Measurements from ENCODE around the gene ALK.

Gene ALK

GRCh38 chr2:29388071-29388470, 533.3 kb downstream of the ALK start:
- no peak for TF ChIP-seq ZNF274 (IDR thresholded peaks at IDR 0.05; ENCODE audit: low read depth, low read length)
- H3K4me3 ChIP-seq (ENCODE audit: insufficient read length, low read depth): no peak overlapping the region
- H3K9me3 ChIP-seq (ENCODE audit: insufficient read depth, low read length): no peaks in the 10 kb centered on the region

GRCh38 chr2:29382486-29382885, 538.9 kb downstream of the ALK start:
- no peaks in the 10 kb centered on the region for H3K4me1 ChIP-seq (ENCODE audit: insufficient read depth, insufficient read length)
- H3K4me3 ChIP-seq (ENCODE audit: insufficient read length, low read depth): no peak overlapping the region
- no peak overlapping the region for H3K9ac ChIP-seq (ENCODE audit: insufficient read length, low read depth)
- TF ChIP-seq SUZ12 (IDR thresholded peaks at IDR 0.05; ENCODE audit: extremely low read depth, insufficient read depth, insufficient read length) (no peak), ZNF274 (IDR thresholded peaks at IDR 0.05; ENCODE audit: low read depth, low read length) (no peak), YY1 (IDR thresholded peaks at IDR 0.05; ENCODE audit: insufficient read depth, insufficient read length) (no peak)
- H3K36me3 ChIP-seq (ENCODE audit: insufficient read depth, insufficient read length, low read length): no peaks in the 10 kb centered on the region
- no peaks in the 10 kb centered on the region for H3K9me3 ChIP-seq (ENCODE audit: insufficient read depth, low read length)
- no peaks in the 10 kb centered on the region for H3K27me3 ChIP-seq (ENCODE audit: insufficient read depth, insufficient read length)
- no peak for DNase-seq (ENCODE audit: low read depth, low spot score)

More at GRCh38 chr2:29388071-29388470, 533.3 kb downstream of the ALK start:
- H3K27me3 ChIP-seq (ENCODE audit: insufficient read depth, insufficient read length): no peaks in the 10 kb centered on the region
- no peak for DNase-seq (ENCODE audit: low read depth, low spot score)
- H3K4me1 ChIP-seq (ENCODE audit: insufficient read depth, insufficient read length): no peaks in the 10 kb centered on the region
- H3K36me3 ChIP-seq (ENCODE audit: insufficient read depth, insufficient read length, low read length): no peaks in the 10 kb centered on the region
- no peak overlapping the region for H3K9ac ChIP-seq (ENCODE audit: insufficient read length, low read depth)

- TF ChIP-seq ZNF274 (IDR thresholded peaks at IDR 0.05; ENCODE audit: low read depth, low read length): no peak
- no peak for TF ChIP-seq SUZ12 (IDR thresholded peaks at IDR 0.05; ENCODE audit: extremely low read depth, insufficient read depth, insufficient read length)
- no peak for TF ChIP-seq YY1 (IDR thresholded peaks at IDR 0.05; ENCODE audit: insufficient read depth, insufficient read length)
- Histone ChIP-seq H3K4me1 (ENCODE audit: insufficient read depth, insufficient read length) (no peaks in the 10 kb centered on the region), H3K36me3 (ENCODE audit: insufficient read depth, insufficient read length, low read length) (no peaks in the 10 kb centered on the region), H3K9ac (ENCODE audit: insufficient read length, low read depth) (no peak overlapping the region), H3K4me3 (ENCODE audit: insufficient read length, low read depth) (no peak overlapping the region), H3K27me3 (ENCODE audit: insufficient read depth, insufficient read length) (no peaks in the 10 kb centered on the region), H3K9me3 (ENCODE audit: insufficient read depth, low read length) (no peaks in the 10 kb centered on the region)
- DNase-seq (ENCODE audit: low read depth, low spot score): no peak
Measured at GRCh38 chr2:29377788-29378187, 543.6 kb downstream of the ALK start.

GRCh38 chr2:29376541-29376940, 544.8 kb downstream of the ALK start:
- TF ChIP-seq YY1 (IDR thresholded peaks at IDR 0.05; ENCODE audit: insufficient read depth, insufficient read length): no peak
- TF ChIP-seq SUZ12 (IDR thresholded peaks at IDR 0.05; ENCODE audit: extremely low read depth, insufficient read depth, insufficient read length): no peak
- TF ChIP-seq ZNF274 (IDR thresholded peaks at IDR 0.05; ENCODE audit: low read depth, low read length): no peak
- no peak overlapping the region for H3K9ac ChIP-seq (ENCODE audit: insufficient read length, low read depth)
- no peaks in the 10 kb centered on the region for H3K9me3 ChIP-seq (ENCODE audit: insufficient read depth, low read length)
- no peak overlapping the region for H3K4me3 ChIP-seq (ENCODE audit: insufficient read length, low read depth)
- DNase-seq (ENCODE audit: low read depth, low spot score): no peak
- no peaks in the 10 kb centered on the region for H3K36me3 ChIP-seq (ENCODE audit: insufficient read depth, insufficient read length, low read length)
- H3K4me1 ChIP-seq (ENCODE audit: insufficient read depth, insufficient read length): no peaks in the 10 kb centered on the region
- H3K27me3 ChIP-seq (ENCODE audit: insufficient read depth, insufficient read length): no peaks in the 10 kb centered on the region

- TF ChIP-seq SUZ12 (IDR thresholded peaks at IDR 0.05; ENCODE audit: extremely low read depth, insufficient read depth, insufficient read length) (no peak), ZNF274 (IDR thresholded peaks at IDR 0.05; ENCODE audit: low read depth, low read length) (no peak), YY1 (IDR thresholded peaks at IDR 0.05; ENCODE audit: insufficient read depth, insufficient read length) (no peak)
- Histone ChIP-seq H3K36me3 (ENCODE audit: insufficient read depth, insufficient read length, low read length) (no peaks in the 10 kb centered on the region), H3K9me3 (ENCODE audit: insufficient read depth, low read length) (no peaks in the 10 kb centered on the region), H3K9ac (ENCODE audit: insufficient read length, low read depth) (no peak overlapping the region), H3K27me3 (ENCODE audit: insufficient read depth, insufficient read length) (no peaks in the 10 kb centered on the region), H3K4me1 (ENCODE audit: insufficient read depth, insufficient read length) (no peaks in the 10 kb centered on the region), H3K4me3 (ENCODE audit: insufficient read length, low read depth) (no peak overlapping the region)
- no peak for DNase-seq (ENCODE audit: low read depth, low spot score)
Measured at GRCh38 chr2:29375843-29376242, 545.5 kb downstream of the ALK start.

- Histone ChIP-seq H3K27me3 (ENCODE audit: insufficient read depth, insufficient read length) (no peaks in the 10 kb centered on the region), H3K36me3 (ENCODE audit: insufficient read depth, insufficient read length, low read length) (no peaks in the 10 kb centered on the region), H3K9me3 (ENCODE audit: insufficient read depth, low read length) (no peaks in the 10 kb centered on the region), H3K9ac (ENCODE audit: insufficient read length, low read depth) (no peak overlapping the region), H3K4me1 (ENCODE audit: insufficient read depth, insufficient read length) (no peaks in the 10 kb centered on the region), H3K4me3 (ENCODE audit: insufficient read length, low read depth) (no peak overlapping the region)
- no peak for DNase-seq (ENCODE audit: low read depth, low spot score)
- TF ChIP-seq YY1 (IDR thresholded peaks at IDR 0.05; ENCODE audit: insufficient read depth, insufficient read length) (no peak), ZNF274 (IDR thresholded peaks at IDR 0.05; ENCODE audit: low read depth, low read length) (no peak), SUZ12 (IDR thresholded peaks at IDR 0.05; ENCODE audit: extremely low read depth, insufficient read depth, insufficient read length) (no peak)
Measured at GRCh38 chr2:29374823-29375222, 546.6 kb downstream of the ALK start.

GRCh38 chr2:29373870-29374269, 547.5 kb downstream of the ALK start:
- Histone ChIP-seq H3K4me3 (ENCODE audit: insufficient read length, low read depth) (no peak overlapping the region), H3K36me3 (ENCODE audit: insufficient read depth, insufficient read length, low read length) (no peaks in the 10 kb centered on the region), H3K27me3 (ENCODE audit: insufficient read depth, insufficient read length) (no peaks in the 10 kb centered on the region), H3K4me1 (ENCODE audit: insufficient read depth, insufficient read length) (no peaks in the 10 kb centered on the region), H3K9ac (ENCODE audit: insufficient read length, low read depth) (no peak overlapping the region), H3K9me3 (ENCODE audit: insufficient read depth, low read length) (no peaks in the 10 kb centered on the region)
- DNase-seq (ENCODE audit: low read depth, low spot score): no peak
- no peak for TF ChIP-seq YY1 (IDR thresholded peaks at IDR 0.05; ENCODE audit: insufficient read depth, insufficient read length)
- no peak for TF ChIP-seq SUZ12 (IDR thresholded peaks at IDR 0.05; ENCODE audit: extremely low read depth, insufficient read depth, insufficient read length)
- TF ChIP-seq ZNF274 (IDR thresholded peaks at IDR 0.05; ENCODE audit: low read depth, low read length): no peak

- H3K4me3 ChIP-seq (ENCODE audit: insufficient read length, low read depth): no peak overlapping the region
- no peak overlapping the region for H3K9ac ChIP-seq (ENCODE audit: insufficient read length, low read depth)
- TF ChIP-seq SUZ12 (IDR thresholded peaks at IDR 0.05; ENCODE audit: extremely low read depth, insufficient read depth, insufficient read length): no peak
- no peak for TF ChIP-seq ZNF274 (IDR thresholded peaks at IDR 0.05; ENCODE audit: low read depth, low read length)
- no peak for TF ChIP-seq YY1 (IDR thresholded peaks at IDR 0.05; ENCODE audit: insufficient read depth, insufficient read length)
- H3K27me3 ChIP-seq (ENCODE audit: insufficient read depth, insufficient read length): no peaks in the 10 kb centered on the region
- no peaks in the 10 kb centered on the region for H3K4me1 ChIP-seq (ENCODE audit: insufficient read depth, insufficient read length)
- no peaks in the 10 kb centered on the region for H3K9me3 ChIP-seq (ENCODE audit: insufficient read depth, low read length)
- DNase-seq (ENCODE audit: low read depth, low spot score): no peak
- no peaks in the 10 kb centered on the region for H3K36me3 ChIP-seq (ENCODE audit: insufficient read depth, insufficient read length, low read length)
Measured at GRCh38 chr2:29372185-29372584, 549.2 kb downstream of the ALK start.

All from NT2/D1 (cell line).